SW 1271 (cell line): ENCODE measurements around the gene NAALADL1.

Source experiments
- DNase-seq, 2 experiments: peaks; one replicate each; lab custom pipeline; 2025; lab: John Stamatoyannopoulos, UW

NAALADL1 gene, protein sequence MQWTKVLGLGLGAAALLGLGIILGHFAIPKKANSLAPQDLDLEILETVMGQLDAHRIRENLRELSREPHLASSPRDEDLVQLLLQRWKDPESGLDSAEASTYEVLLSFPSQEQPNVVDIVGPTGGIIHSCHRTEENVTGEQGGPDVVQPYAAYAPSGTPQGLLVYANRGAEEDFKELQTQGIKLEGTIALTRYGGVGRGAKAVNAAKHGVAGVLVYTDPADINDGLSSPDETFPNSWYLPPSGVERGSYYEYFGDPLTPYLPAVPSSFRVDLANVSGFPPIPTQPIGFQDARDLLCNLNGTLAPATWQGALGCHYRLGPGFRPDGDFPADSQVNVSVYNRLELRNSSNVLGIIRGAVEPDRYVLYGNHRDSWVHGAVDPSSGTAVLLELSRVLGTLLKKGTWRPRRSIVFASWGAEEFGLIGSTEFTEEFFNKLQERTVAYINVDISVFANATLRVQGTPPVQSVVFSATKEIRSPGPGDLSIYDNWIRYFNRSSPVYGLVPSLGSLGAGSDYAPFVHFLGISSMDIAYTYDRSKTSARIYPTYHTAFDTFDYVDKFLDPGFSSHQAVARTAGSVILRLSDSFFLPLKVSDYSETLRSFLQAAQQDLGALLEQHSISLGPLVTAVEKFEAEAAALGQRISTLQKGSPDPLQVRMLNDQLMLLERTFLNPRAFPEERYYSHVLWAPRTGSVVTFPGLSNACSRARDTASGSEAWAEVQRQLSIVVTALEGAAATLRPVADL

DNA sequence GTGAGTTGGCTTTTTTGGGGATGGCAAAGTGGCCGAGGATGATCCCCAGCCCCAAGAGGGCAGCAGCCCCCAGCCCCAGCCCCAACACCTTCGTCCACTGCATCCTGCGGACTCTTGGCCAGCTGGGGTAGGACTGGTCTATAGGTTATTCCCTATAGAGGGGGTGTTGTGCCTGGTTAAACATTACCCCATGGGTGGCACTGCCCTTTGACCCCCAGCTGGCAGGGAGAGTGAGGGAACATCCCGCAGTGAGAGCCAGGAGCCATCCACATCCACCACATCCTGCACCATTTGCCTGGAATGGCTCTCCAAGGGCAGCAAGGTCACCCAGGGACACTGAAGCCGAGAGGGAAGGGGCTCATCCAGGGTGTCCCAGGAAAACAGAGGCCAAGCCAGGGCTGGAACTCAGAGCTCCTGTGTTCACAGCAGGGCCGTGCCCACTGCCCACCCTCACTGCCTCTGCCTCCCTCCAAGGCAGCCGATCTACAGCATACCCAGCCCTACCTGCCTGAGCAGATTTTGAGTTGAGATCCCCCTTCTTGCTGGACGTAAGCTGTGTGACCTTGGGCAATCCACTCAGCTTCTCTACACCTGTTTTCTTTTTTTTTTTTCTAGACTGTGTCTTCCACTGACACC lies at the start of gene NAALADL1:
Gene NAALADL1, minus strand, starts transcription at position 135 of the 636 bp plus-strand sequence. Its CDS starts 32 bp downstream, at position 103.
- no peak for DNase-seq

DNA sequence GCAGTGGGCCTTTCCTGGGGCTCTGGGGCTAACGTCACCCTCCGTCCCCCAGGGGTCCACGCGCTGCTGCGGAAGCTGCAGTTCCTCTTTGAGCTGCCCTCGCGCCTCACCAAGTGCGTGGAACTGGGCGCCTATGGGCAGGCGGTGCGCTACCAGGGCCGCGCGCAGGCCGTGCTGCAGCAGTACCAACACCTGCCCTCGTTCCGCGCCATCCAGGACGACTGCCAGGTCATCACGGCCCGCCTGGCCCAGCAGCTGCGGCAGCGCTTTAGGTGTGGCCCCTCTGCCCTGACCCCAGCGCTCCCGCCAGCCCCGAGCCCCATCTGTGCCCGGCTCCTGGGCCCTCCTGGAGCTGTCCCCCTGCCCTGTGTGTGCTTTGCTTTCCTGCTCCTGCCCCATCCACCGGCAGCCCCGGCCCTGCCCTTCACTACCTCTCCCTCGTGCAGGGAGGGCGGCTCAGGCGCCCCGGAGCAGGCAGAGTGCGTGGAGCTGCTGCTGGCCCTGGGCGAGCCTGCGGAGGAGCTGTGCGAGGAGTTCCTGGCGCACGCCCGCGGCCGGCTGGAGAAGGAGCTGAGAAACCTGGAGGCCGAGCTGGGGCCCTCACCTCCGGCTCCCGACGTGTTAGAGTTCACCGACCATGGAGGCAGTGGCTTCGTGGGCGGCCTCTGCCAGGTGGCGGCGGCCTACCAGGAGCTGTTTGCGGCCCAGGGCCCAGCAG lies 49.6 kb upstream of the NAALADL1 start:
- no peak for DNase-seq

DNA sequence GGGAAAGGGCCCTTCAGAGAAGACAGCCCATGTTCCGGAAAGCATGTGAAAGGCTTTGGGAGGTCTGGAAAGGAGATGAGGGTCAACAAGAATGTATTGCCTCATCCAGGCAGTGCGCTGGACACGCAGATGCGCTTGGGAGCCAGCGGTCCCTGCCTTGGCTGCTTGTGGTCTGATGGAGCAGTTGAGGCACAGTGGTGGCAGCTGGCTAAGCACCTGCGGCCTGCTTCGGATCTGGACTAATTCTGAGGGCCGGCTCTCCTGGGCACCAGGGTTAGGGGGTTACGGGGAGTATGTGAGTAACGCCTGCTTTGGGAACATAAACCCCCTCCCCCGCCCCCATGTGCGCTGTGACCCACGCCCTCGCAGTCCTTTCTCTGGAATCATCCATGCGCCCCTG lies 48.7 kb upstream of the NAALADL1 start:
- no peak for DNase-seq

DNA sequence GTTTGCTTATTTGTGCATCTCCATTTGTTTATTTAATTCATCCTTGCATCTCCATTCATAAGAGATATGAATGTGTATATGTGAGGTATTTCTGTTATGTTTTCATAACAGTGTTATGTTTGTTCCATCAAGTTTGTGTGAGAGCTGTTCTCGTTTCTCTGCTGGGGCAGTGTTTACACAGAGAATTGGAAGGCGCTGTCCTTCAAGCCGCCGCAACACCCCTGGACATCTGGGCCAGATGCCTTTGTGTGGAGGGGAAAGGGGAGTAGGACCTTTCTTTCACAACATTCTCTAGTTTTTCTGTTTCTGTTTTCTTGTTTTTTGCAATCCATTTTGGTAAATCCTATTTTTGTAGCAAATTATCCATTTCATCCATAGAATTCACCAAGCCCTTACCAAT lies 46.3 kb upstream of the NAALADL1 start:
- no peak for DNase-seq

DNA sequence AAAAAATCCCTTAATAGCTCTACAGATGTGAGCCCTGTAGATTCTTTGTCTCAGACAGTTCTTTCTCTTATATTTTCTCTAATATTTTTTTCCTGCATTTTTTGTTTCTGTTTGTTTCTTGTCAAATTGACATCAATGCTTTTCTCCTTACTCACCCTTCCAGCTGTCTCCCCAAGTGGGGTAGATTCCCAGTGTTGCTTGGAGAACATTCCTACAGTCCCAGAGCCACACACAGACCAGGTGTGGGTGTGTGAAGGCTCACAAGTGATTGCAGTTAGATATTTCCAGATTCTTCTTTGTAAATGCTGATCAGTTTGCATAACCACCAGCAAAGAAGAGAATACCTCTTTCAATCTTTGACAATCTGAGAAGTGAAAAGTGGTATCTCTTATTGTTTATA lies 45.1 kb upstream of the NAALADL1 start:
- no peak for DNase-seq

DNA sequence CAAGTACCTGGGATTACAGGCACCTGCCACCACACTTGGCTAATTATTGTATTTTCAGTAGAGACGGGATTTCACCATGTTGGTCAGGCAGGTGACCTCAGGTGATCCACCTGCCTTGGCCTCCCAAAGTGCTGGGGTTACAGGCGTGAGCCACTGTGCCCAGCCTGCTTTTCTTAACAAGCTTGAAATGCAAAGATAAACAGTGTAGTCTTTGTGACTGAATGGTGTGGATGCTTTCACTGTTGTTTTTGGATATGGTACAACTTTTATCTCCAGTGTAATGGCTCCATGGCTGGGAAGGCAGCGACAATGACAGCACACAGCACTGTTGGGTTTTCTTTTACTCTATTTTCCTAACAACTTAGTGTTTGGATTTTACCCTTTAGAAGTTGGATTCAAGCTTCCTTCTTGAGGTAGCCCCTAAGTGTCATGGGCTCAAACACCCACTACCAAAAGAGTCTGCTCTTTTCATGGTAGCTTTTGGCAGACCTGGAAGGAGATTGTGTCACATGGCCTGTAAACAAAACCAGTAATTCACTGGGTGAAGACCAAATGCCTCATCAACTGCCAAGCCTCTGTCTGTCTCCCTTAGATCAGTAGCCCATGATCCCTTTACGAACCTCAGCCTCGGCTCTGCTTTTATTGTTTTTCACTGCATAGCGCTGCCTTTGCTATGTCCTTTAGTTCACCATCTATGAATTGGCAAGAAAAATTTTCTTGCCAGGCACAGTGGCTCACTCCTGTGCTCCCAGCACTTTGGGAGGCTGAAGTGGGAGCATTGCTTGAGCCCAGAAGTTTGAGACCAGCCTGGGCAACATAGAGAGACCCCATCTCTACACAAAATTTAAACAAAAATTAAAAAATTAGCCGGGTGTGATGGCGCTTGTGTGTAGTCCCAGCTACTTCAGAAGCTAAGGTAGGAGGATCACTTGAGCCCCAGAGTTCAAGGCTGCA lies 44.1 kb upstream of the NAALADL1 start:
- no peak for DNase-seq

DNA sequence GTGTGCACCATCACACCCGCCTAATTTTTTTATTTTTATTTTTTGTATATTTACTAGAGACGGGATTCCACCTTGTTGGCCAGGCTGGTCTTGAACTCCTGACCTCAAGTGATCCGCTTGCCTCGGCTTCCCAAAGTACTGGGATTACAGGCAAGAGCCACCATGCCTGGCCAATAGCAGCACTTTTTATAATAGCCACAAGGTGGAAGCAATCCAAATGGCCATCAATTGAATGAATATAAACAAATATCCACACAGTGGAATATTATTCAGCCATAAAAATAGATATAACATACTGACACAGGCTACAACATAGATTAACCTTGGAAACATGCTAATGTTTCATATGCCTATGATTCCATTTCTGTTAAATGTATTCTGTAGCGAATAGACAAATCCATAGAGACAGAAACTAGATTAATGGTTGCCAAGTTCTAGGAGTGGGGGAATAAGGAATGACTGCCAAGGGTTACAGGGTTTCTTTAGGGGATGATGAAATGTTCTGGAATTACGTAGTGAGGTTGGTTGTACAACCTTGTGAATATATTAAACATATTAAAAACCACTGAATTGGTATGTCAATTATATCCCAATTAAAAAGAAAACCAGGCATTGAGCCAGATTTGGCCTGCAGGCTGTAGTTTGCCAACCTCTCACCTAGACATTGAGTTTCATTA lies 42.5 kb upstream of the NAALADL1 start:
- no peak for DNase-seq

DNA sequence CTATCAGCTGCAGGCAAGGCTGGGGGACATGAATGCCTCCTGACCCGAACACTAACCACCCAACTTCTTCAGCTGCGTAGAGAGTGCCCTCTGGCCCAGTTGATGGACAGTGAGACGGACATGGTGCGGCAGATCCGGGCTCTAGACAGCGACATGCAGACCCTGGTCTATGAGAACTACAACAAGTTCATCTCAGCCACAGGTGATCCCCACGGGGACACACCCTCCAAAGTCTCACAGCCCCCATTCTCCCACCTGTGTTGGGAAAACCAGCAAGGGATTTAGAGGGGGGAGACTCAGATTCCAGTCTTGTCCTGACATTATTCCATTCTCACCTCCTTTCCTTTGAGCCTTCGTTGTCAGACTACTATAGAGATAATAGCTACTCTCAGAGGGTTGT lies 38.6 kb upstream of the NAALADL1 start:
- DNase-seq = no peak

DNA sequence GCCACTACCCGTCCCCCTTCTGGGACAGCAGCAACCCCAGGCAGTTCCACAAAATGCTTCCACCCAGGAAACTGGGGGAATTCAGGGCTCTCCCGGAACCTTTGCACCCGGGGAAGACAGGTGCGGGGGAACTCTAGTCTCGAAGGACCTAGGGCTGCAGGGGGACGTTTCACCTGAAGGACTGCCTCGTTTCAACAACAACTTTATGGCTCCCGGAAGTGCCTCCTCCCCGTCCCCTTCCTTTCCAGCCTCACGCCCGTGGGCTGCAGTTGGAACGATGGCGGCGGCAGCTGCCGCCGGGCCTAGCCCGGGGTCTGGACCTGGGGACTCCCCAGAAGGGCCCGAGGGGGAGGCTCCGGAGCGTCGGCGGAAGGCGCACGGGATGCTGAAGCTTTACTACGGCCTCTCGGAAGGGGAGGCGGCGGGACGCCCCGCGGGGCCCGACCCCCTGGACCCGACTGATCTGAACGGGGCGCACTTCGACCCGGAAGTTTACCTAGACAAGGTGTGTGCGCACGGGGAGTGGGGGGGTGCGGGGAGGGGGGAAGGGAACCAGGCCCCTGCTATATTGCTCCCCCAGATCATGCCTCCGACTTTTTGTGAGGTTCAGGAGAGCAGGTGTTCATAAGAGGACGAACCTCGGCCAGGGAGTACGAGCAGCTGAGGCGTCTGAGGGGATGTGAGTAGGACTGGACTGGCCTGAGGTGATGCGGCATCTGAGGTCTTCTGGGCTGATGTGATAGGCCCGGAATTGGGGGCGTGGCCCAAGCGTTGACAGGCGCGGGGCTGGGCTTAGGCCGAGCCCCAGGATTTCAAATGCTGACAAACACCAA lies 37.8 kb upstream of the NAALADL1 start, which contains the start of gene VPS51:
Gene VPS51, plus strand, starts transcription at position 241 of the 833 bp plus-strand sequence. Its CDS starts 37 bp downstream, at position 278.
- peak; percentile 71 to 85 for DNase-seq

DNA sequence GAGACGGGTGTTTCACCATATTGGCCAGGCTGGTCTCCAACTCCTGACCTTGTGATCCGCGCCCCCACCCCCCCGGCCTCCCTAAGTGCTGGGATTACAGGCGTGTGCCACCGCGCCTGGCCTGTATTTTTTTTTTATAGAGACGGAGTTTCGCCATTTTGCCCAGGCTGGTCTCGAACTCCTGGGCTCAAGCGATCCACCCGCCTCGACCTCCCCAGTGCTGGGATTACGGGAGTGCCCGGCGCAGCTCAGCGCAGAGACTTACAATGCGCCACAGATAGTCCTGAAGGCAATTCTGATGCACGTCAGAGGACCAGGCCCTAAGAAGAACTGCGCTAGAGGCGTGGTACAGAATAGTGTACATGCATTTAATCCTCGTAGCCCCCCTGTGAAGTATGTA lies 37.1 kb upstream of the NAALADL1 start:
- DNase-seq = no peak

DNA sequence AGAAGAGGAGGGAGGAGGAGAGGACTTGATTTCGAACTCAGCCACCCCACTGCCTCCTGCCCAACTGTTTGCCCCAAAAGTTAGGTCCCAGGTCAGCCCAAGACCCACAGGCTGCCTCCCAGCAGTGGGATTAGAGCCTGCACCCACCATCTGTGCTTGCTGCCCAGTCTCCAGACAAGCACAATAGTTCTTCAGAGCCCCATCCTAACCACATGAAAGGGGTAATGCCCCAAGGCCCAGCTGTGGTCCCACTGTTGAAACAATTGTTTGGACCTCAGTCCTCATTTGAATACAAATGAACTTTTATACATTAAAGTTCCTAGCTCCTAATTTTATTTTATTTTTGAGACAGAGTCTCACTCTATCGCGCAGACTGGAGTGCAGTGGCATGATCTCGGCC lies 32.3 kb upstream of the NAALADL1 start:
- DNase-seq = no peak

DNA sequence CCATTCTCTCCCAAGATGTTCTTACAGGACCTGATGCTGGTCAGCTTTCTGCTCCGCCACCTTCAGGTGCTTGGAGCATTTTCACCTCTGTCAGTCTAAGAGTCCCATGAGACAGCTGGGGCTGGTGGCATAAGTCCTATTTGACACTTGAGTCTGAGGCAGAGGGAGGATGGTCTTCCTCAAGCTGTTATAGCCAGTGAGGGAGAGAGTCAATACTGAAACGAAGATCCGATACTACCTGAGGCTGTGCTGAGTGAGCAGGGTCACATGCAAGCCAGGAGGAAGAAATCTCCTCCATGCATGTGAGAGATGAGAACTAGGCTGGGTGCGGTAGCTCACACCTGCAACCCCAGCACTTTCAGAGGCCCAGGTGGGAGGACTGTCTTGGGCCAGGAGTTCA lies 31.3 kb upstream of the NAALADL1 start:
- no peak for DNase-seq

DNA sequence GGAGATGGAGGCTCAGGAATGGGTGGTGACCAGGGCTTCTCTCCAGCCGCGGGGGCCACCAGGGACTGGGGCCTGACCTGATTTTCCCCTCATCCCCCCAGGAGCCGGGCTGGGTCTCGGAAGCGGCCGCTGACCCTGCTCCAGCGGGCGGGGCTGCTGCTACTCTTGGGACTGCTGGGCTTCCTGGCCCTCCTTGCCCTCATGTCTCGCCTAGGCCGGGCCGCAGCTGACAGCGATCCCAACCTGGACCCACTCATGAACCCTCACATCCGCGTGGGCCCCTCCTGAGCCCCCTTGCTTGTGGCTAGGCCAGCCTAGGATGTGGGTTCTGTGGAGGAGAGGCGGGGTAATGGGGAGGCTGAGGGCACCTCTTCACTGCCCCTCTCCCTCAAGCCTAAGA lies 29.5 kb upstream of the NAALADL1 start:
- DNase-seq = no peak

DNA sequence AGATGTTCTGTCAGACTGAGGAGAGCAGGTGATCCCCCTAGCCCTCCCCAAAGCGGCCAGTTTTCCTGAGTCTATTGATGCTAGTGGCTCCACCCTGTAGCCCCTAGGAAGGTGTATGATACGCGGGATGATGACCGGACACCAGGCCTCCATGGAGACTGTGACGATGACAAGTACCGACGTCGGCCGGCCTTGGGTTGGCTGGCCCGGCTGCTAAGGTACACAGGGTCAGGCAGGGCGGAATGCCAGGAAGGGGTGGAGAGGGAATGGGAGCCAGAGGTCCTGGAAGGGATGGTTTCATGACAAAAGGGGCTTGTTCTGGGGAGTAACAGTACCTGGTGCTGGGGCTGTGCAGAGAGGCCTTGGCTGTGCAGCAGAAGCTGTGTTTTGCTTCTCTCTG lies 28.9 kb upstream of the NAALADL1 start:
- no peak for DNase-seq

DNA sequence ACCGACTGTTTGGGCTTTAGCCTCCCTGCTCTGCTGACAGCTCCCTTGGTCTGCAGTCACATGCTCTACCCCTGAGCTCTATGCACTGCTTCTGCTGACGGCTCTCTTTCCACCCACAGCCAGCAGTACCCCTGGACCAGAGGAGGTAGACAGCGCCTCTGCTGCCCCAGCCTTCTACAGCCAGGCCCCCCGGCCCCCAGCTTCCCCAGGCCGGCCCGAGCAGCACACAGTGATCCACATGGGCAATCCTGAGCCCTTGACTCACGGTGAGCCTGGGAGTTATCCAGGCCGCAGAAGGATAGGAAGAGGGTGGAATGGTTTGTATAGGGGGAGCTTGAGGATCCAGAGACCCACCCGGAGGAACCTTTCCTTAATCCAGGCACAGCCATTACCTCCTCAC lies 28.5 kb upstream of the NAALADL1 start:
- no peak for DNase-seq

DNA sequence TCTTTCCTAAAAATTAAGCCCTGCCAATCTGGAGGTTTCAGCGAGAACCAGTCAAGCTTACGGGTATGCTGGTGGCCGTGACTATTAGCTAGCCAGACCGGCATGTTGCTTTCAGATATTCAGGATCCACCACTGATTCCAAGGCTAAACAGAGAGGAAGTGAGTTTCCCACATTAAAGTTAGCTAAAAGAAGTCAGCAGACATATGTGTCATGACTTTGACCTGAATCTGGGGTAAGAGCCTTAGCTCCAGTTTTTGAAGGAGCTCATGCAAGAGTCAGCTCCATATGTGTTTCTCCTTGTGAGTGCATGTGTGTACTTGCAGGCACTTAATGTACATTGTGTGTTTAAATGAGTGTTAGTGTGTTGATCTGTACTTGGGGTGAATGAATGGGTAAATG lies 27.1 kb upstream of the NAALADL1 start:
- DNase-seq = no peak

DNA sequence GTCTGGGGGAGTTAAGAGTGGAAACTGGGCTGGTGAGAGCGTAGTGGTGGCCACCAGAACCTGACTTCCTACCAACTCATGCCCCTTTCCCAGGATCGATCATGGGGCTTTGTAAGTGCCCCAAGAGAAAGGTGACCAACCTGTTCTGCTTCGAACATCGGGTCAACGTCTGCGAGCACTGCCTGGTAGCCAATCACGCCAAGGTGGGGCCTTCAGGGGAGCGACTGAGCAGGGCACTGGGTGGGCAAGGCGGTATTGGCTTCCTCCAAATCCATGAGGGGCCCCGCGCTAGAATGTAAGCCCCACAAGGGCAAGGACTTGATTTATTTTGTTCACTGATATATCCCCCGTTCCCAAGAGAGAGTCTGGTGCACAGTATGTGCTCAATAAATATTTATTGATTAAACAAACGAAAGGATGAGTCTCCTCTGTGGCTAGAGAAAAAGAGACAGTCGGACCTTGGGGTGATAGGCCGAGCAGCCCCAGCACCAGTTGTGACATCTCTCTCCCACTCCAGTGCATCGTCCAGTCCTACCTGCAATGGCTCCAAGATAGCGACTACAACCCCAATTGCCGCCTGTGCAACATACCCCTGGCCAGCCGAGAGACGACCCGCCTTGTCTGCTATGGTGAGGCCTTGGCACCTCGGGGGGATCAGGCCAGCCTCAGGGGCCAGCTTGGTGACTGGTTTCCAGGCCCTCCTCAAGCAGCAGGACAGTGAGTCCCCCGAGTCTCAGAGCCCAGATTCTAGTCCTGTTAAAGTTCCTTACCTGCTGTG lies 26.4 kb upstream of the NAALADL1 start:
- DNase-seq = no peak

DNA sequence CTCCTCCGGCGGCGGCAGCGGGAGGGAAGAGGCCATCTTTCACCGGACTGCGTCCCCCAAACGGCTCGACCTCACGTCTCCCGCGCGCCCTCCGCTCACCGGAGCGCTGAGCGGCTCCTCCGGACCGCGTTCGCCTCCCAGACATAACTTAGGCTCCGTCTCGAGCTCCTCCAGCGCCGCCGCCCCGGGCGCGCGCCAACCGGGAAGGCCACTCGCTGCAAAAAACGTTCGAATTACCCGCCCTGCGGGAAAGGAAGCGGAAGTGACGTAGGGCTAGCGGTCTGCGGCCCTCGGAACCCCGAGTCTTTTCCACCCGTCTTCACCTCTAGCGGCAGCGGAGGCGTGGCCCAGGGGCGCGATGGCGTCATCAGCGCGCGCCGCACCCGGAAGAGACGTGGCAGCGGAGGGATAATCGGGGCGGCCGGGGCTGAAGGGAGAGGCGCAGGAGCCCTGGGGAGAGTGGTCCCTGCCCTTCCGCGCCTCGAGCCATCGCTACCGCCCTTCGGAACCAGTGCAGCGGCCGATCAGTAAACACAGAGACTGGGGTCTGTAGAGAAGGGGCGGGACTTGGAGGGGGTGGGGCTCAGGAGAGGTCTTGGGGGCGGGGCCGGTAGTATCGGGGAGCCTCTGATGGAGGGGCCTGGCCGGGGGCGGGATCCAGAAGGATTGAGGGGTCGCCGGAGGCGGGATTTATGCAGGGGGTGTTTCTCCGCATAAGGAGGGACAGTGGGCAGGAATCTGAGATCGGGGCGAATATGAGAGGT lies 25.7 kb upstream of the NAALADL1 start, which contains the start of the genes CDCA5 and ZFPL1:
Gene CDCA5, minus strand, starts transcription at position 207 of the 764 bp plus-strand sequence. Its CDS starts 62 bp downstream, at position 145.
Gene ZFPL1, plus strand, starts transcription at position 389 of the 764 bp plus-strand sequence. CDS start 477 bp downstream, outside the sequence.
- peak; percentile 81 to 94 for DNase-seq
